Chondrocyte (in vitro differentiated cells): ENCODE data around the gene KLHL34. TPM values are rescaled to one million over a fixed set of nuclear protein-coding genes. Genes with fewer than 3 reads are reported as not detected.

ENCODE experiments used
- DNase-seq: peaks from one replicate; pipeline ENCODE4 v3.0.0; 2021; ENCODE audit warnings: mixed read lengths, low spot score
- H3K27ac Mint-ChIP-seq: one replicate; pipeline ENCODE4 v1.8.0; 2021; ENCODE audit warnings: mild to moderate bottlenecking, moderate library complexity, mixed read lengths; ENCODE audit not compliant: unreplicated experiment
- H3K27me3 Mint-ChIP-seq: 2 replicates; pipeline ENCODE4 v1.8.0; 2021; ENCODE audit warnings: low read depth, mixed read lengths
- H3K36me3 Mint-ChIP-seq: 2 replicates; pipeline ENCODE4 v1.8.0; 2021; ENCODE audit warnings: low read depth, mixed read lengths
- H3K4me1 Mint-ChIP-seq: 2 replicates; pipeline ENCODE4 v1.8.0; 2021; ENCODE audit warnings: low read depth, mild to moderate bottlenecking, mixed read lengths
- H3K4me3 Mint-ChIP-seq: one replicate; pipeline ENCODE4 v1.8.0; 2021; ENCODE audit warnings: mild to moderate bottlenecking, moderate library complexity, mixed read lengths; ENCODE audit not compliant: unreplicated experiment
- H3K9me3 Mint-ChIP-seq: 2 replicates; pipeline ENCODE4 v1.8.0; 2021; ENCODE audit warnings: low read depth, mixed read lengths
- CTCF ChIP-seq: fragments of 200-600 bp; sonication (generic); IDR thresholded peaks from 2 replicates; pipeline ENCODE4 v1.5.0; 2021; ENCODE audit warnings: antibody characterized with exemption, mild to moderate bottlenecking, moderate library complexity
- total RNA-seq: library from RNA; stranded (reverse); gene quantifications from 3 replicates; pipeline ENCODE4 v1.2.1, GENCODE V29; 2021

The KLHL34 gene
- total RNA-seq, 1 donor from 2014 or later, result not detected

GRCh38 chrX:21638311-21638710 lies 19.8 kb downstream of the KLHL34 start:
- no peaks in the 10 kb centered on the region for H3K9me3 Mint-ChIP-seq
- TF ChIP-seq CTCF, result no peak
- no peak overlapping the region for H3K27ac Mint-ChIP-seq
- no peaks in the 10 kb centered on the region for H3K27me3 Mint-ChIP-seq
- peaks cover 3% of the 10 kb centered on the region for H3K4me1 Mint-ChIP-seq
- H3K4me3 Mint-ChIP-seq, result no peak overlapping the region
- no peaks in the 10 kb centered on the region for H3K36me3 Mint-ChIP-seq
- DNase-seq, result no peak

GRCh38 chrX:21632027-21632426 lies 26.1 kb downstream of the KLHL34 start:
- peaks cover 4% of the 10 kb centered on the region for H3K4me1 Mint-ChIP-seq
- no peak overlapping the region for H3K27ac Mint-ChIP-seq
- no peak overlapping the region for H3K4me3 Mint-ChIP-seq

GRCh38 chrX:21623778-21624501 lies 34.2 kb downstream of the KLHL34 start:
- no peak for TF ChIP-seq CTCF
- Mint-ChIP-seq H3K4me3 (no peak overlapping the region), H3K27me3 (no peaks in the 10 kb centered on the region), H3K36me3 (no peaks in the 10 kb centered on the region), H3K27ac (no peak overlapping the region), H3K4me1 (peaks cover 21% of the 10 kb centered on the region), H3K9me3 (peaks cover 1% of the 10 kb centered on the region)
- no peak for DNase-seq

More at GRCh38 chrX:21632027-21632426, 26.1 kb downstream of the KLHL34 start:
- TF ChIP-seq CTCF, result no peak
- H3K9me3 Mint-ChIP-seq, result peaks cover 8% of the 10 kb centered on the region
- no peaks in the 10 kb centered on the region for H3K36me3 Mint-ChIP-seq
- no peak for DNase-seq
- H3K27me3 Mint-ChIP-seq, result no peaks in the 10 kb centered on the region

GRCh38 chrX:21620234-21620633 lies 37.9 kb downstream of the KLHL34 start:
- H3K36me3 Mint-ChIP-seq, result no peaks in the 10 kb centered on the region
- no peak for DNase-seq
- H3K27me3 Mint-ChIP-seq, result no peaks in the 10 kb centered on the region
- H3K4me3 Mint-ChIP-seq, result no peak overlapping the region
- H3K4me1 Mint-ChIP-seq, result peaks cover 26% of the 10 kb centered on the region
- TF ChIP-seq CTCF, result no peak
- no peaks in the 10 kb centered on the region for H3K9me3 Mint-ChIP-seq
- H3K27ac Mint-ChIP-seq, result no peak overlapping the region

- Mint-ChIP-seq H3K9me3 (no peaks in the 10 kb centered on the region), H3K4me1 (peaks cover 33% of the 10 kb centered on the region), H3K27ac (no peak overlapping the region), H3K4me3 (no peak overlapping the region), H3K36me3 (no peaks in the 10 kb centered on the region), H3K27me3 (no peaks in the 10 kb centered on the region)
- no peak for DNase-seq
- no peak for TF ChIP-seq CTCF
Measured at GRCh38 chrX:21616386-21616785, 41.7 kb downstream of the KLHL34 start.
